Transverse colon (tissue), 4 donors: Measurements from ENCODE around the gene ATRAID. TPM values are rescaled to one million over a fixed set of nuclear protein-coding genes. Genes with fewer than 3 reads are reported as not detected.

Experiments
- DNase-seq: peaks from one replicate; pipeline ENCODE4 v3.0.0-alpha.2; 2019
- H3K27ac ChIP-seq, 4 donors: fragments of 200-600 bp; sonication (generic); 2 replicates each; pipeline ENCODE4 v1.5.1; 2016 to 2018; ENCODE audit warnings: inconsistent platforms in 4 of 4
- H3K27me3 ChIP-seq: fragments of 200-600 bp; sonication (generic); 2 replicates; pipeline ENCODE4 v1.5.1; 2017; ENCODE audit warnings: inconsistent platforms
- H3K36me3 ChIP-seq, 4 donors: fragments of 200-600 bp; sonication (generic); 2 replicates each; pipeline ENCODE4 v1.5.1; 2017 to 2019; ENCODE audit warnings: inconsistent platforms in 4 of 4
- H3K4me1 ChIP-seq, 4 donors: fragments of 200-600 bp; sonication (generic); 2 replicates each; pipeline ENCODE4 v1.5.1; 2017 to 2020; ENCODE audit warnings: inconsistent platforms in 4 of 4
- H3K4me3 ChIP-seq, 4 donors: fragments of 200-600 bp; sonication (generic); 1 replicate in 1 of 4; 2 replicates in 3 of 4; pipeline versions ENCODE4 v1.5.1 to v1.6.1; 2017 to 2019; ENCODE audit warnings: inconsistent platforms in 4 of 4
- H3K9me3 ChIP-seq, 2 donors: fragments of 200-600 bp; sonication (generic); 2 replicates each; pipeline ENCODE4 v1.5.1; 2017 to 2019; ENCODE audit warnings: inconsistent platforms in 2 of 2
- CTCF ChIP-seq, 5 experiments: fragments of 200-600 bp in 3 of 5; fragments of 450-650 bp in 2 of 5; sonication (generic) in 3 of 5; IDR thresholded peaks; 1 replicate in 2 of 5; 2 replicates in 3 of 5; pipeline ENCODE4 v1.5.1; 2016 to 2017; ENCODE audit warnings: antibody characterized with exemption in 5 of 5, inconsistent platforms in 3 of 5, mild to moderate bottlenecking in 2 of 5, moderate library complexity in 1 of 5
- EP300 ChIP-seq: sonication (generic); formaldehyde crosslinking; IDR thresholded peaks from one replicate; pipeline ENCODE4 v1.6.1; 2017; ENCODE audit warnings: antibody characterized with exemption, low read depth
- POLR2A ChIP-seq: fragments of 450-650 bp; IDR thresholded peaks from one replicate; pipeline ENCODE4 v1.6.1; 2016; ENCODE audit warnings: antibody characterized with exemption, mild to moderate bottlenecking, moderate library complexity
- POLR2AphosphoS5 ChIP-seq, 3 donors: sonication (generic); formaldehyde crosslinking; IDR thresholded peaks; one replicate each; pipeline ENCODE4 v1.6.1; 2016; ENCODE audit warnings: antibody characterized with exemption in 3 of 3
- WGBS, 2 donors: methylation state at CpG; one replicate each; pipeline ENCODE4 v1.1.5; 2018; ENCODE audit warnings: low coverage in 1 of 2; 5-methylcytosine and 5-hydroxymethylcytosine counted together
- in situ Hi-C, 4 donors: fragments of 200-750 bp; cut with MboI; loops; one replicate each; pipeline versions ENCODE4 v1.15.0 to v1.15.1; 2017; ENCODE audit warnings: low sequenced_read_pairs in 3 of 4, low pct_ligation_motif_present in 1 of 4, low pct_unique_long_range_greater_than_20kb in 1 of 4
- intact Hi-C: fragments of 100-400 bp; cut with DNase I; formaldehyde crosslinking; loops from one replicate; pipeline ENCODE4 v1.15.1; 2023; ENCODE audit warnings: low total_unique reads
- total RNA-seq, 4 donors: library from RNA; depleted of rRNA; stranded (reverse); fragments of >200 nt; gene quantifications; one replicate each; pipeline ENCODE4 v1.1.0, GENCODE V29; 2016

ATRAID gene
- total RNA-seq, 4 donors from 2014 or later = 64.7 to 179 (median 121) TPM

- Histone ChIP-seq H3K9me3 (no peaks in the 10 kb centered on the region), H3K36me3 (no peaks in the 10 kb centered on the region), H3K4me1 (peaks cover 0 to 9% (median 2%) of the 10 kb centered on the region in 4 donors), H3K4me3 (no peak overlapping the region), H3K27me3 (peaks cover 42% of the 10 kb centered on the region), H3K27ac (no peak overlapping the region)
- WGBS, 2 donors = 40 to 61% methylated on average over 1 to 13 of the region's 13 CpGs
- no peak for DNase-seq
- in situ Hi-C loops = no loop called here
- intact Hi-C loops = no loop called here
- TF ChIP-seq EP300 (no peak), POLR2A (no peak), POLR2AphosphoS5 (IDR thresholded peaks at IDR 0.05) (no peak), CTCF (IDR thresholded peaks at IDR 0.05) (no peak)
Observed at GRCh38 chr2:27250652-27251379, 39.0 kb downstream of the ATRAID start.

GRCh38 chr2:27251766-27252165 lies 39.9 kb downstream of the ATRAID start:
- in situ Hi-C loops (no loop called here), intact Hi-C loops (no loop called here)
- peaks cover 52% of the 10 kb centered on the region for H3K27me3 ChIP-seq
- peaks cover 0 to 9% (median 2%) of the 10 kb centered on the region in 4 donors for H3K4me1 ChIP-seq
- no peak for DNase-seq
- H3K27ac ChIP-seq = no peak overlapping the region
- no peak overlapping the region for H3K4me3 ChIP-seq
- H3K9me3 ChIP-seq = no peaks in the 10 kb centered on the region
- no peak for TF ChIP-seq POLR2A
- no peak for TF ChIP-seq POLR2AphosphoS5 (IDR thresholded peaks at IDR 0.05)
- no peak for TF ChIP-seq EP300
- TF ChIP-seq CTCF (IDR thresholded peaks at IDR 0.05) = no peak
- H3K36me3 ChIP-seq = no peaks in the 10 kb centered on the region
- 78% methylated on average over 13 of the region's 13 CpGs; no CpG with 5 or more reads in 1 of the 2 donors for WGBS, 2 donors

DNA sequence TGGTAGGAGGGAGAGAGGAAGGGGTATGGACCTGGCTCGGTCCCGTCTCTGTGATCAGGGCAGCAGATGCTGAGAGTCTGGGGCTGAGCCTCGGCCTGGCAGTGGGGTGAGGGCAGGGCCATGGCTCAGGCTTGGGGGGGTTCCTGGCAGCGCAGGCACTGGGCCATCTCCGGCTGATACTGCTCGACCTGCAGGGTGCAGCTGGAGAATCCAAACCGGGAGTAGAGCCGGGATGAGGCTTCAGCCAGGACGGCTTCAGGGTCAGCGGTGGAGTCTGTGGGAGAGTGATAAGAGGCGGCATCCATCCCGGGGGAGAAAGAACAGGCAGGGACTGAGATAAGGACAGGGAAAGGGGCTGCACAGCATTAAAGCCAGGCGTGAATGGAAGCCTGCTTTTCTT lies 43.3 kb downstream of the ATRAID start:
- TF ChIP-seq CTCF (IDR thresholded peaks at IDR 0.05) (no peak), POLR2AphosphoS5 (IDR thresholded peaks at IDR 0.05) (no peak), EP300 (no peak), POLR2A (no peak)
- Histone ChIP-seq H3K27me3 (peaks cover 81% of the 10 kb centered on the region), H3K4me3 (no peak overlapping the region), H3K27ac (no peak overlapping the region), H3K9me3 (no peaks in the 10 kb centered on the region), H3K36me3 (no peaks in the 10 kb centered on the region), H3K4me1 (peaks cover 0 to 2% (median 0%) of the 10 kb centered on the region in 4 donors)
- DNase-seq = no peak
- WGBS, 2 donors = 54% methylated on average over 13 of the region's 13 CpGs; no CpG with 5 or more reads in 1 of the 2 donors
- intact Hi-C loops = no loop called here
- in situ Hi-C loops = no loop called here

DNA sequence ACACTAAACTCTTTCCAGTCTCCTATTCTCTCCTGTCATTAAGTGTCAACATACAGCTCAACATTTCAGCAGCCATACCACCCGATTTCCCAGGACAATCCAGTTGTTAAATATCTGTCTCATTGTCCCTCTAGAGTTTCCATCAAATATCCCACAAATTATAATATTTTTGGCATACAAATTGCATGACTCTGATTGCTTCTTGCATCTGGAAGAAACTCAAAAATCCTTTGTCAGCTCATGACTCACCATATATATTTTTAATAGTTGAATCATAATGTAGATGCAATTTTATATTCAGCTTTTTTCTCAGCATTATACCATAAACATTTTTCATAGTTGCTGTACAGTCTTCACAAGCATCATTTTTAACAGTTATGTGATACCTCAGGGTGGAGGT lies 43.8 kb downstream of the ATRAID start:
- no peak for DNase-seq
- H3K4me1 ChIP-seq = no peaks in the 10 kb centered on the region
- TF ChIP-seq CTCF (IDR thresholded peaks at IDR 0.05) (no peak), EP300 (no peak), POLR2AphosphoS5 (IDR thresholded peaks at IDR 0.05) (no peak), POLR2A (no peak)
- H3K27ac ChIP-seq = no peak overlapping the region
- H3K36me3 ChIP-seq = no peaks in the 10 kb centered on the region
- in situ Hi-C loops (no loop called here), intact Hi-C loops (no loop called here)
- H3K9me3 ChIP-seq = no peaks in the 10 kb centered on the region
- peaks cover 81% of the 10 kb centered on the region for H3K27me3 ChIP-seq
- no peak overlapping the region for H3K4me3 ChIP-seq
- 26 to 33% methylated on average over 1 of the region's 1 CpG for WGBS, 2 donors
